Stomach (tissue), 9 donors: ENCODE results near the gene SLC25A34. TPM values are rescaled to one million over a fixed set of nuclear protein-coding genes. Genes with fewer than 3 reads are reported as not detected.

Experiments used
- DNase-seq, 2 donors: peaks; one replicate each; pipeline versions ENCODE4 v3.0.0 to v3.0.0-alpha.2; 2013 to 2019
- H3K27ac ChIP-seq, 5 donors: fragments of 200-600 bp in 4 of 5; sonication (generic) in 4 of 5; one replicate each; pipeline ENCODE4 v1.5.1; 2013 to 2019; ENCODE audit warnings: mild to moderate bottlenecking in 1 of 5, moderate library complexity in 1 of 5
- H3K27me3 ChIP-seq, 3 donors: fragments of 200-600 bp; sonication (generic); one replicate each; pipeline ENCODE4 v1.5.1; 2017 to 2019; ENCODE audit warnings: mixed run types in 1 of 3
- H3K36me3 ChIP-seq, 4 donors: fragments of 200-600 bp; sonication (generic); 1 replicate in 3 of 4; 2 replicates in 1 of 4; pipeline ENCODE4 v1.5.1; 2016 to 2019
- H3K4me1 ChIP-seq, 4 donors: fragments of 200-600 bp; sonication (generic); one replicate each; pipeline ENCODE4 v1.5.1; 2016 to 2019
- H3K4me3 ChIP-seq, 4 donors: fragments of 200-600 bp; sonication (generic) in 3 of 4; one replicate each; pipeline ENCODE4 v1.5.1; 2016 to 2019; ENCODE audit warnings: mild to moderate bottlenecking in 1 of 4
- H3K9me3 ChIP-seq, 4 donors: fragments of 200-600 bp; sonication (generic); one replicate each; pipeline ENCODE4 v1.5.1; 2016 to 2019
- EP300 ChIP-seq: sonication (generic); formaldehyde crosslinking; IDR thresholded peaks from one replicate; pipeline ENCODE4 v1.6.1; 2017; ENCODE audit warnings: antibody characterized with exemption
- POLR2A ChIP-seq, 4 donors: fragments of 450-650 bp; IDR thresholded peaks; one replicate each; pipeline ENCODE4 v1.6.1; 2016; ENCODE audit warnings: antibody characterized with exemption in 4 of 4, control low read depth in 2 of 4, mild to moderate bottlenecking in 1 of 4, moderate library complexity in 1 of 4
- POLR2AphosphoS5 ChIP-seq, 3 donors: sonication (generic); formaldehyde crosslinking; IDR thresholded peaks; one replicate each; pipeline ENCODE4 v1.6.1; 2016; ENCODE audit warnings: antibody characterized with exemption in 3 of 3
- WGBS, 5 donors: extraction: QIAGEN DNeasy Blood & Tissue Kit in 3 of 5; methylation state at CpG; one replicate each; pipeline versions ENCODE4 v1.1.5 to v1.1.7; 2013 to 2018; 5-methylcytosine and 5-hydroxymethylcytosine counted together
- intact Hi-C: fragments of 100-400 bp; cut with DNase I; formaldehyde crosslinking; loops from one replicate; pipeline ENCODE4 v1.15.1; 2023; ENCODE audit warnings: low total_unique reads
- polyA plus RNA-seq, 3 donors: library from polyadenylated mRNA; stranded (reverse); fragments of 200-250 nt; gene quantifications; one replicate each; pipeline ENCODE4 v1.2.3, GENCODE V29; 2013
- total RNA-seq, 5 donors: library from RNA; depleted of rRNA; stranded (reverse); fragments of >200 nt; gene quantifications; one replicate each; pipeline versions ENCODE4 v1.1.0 to v1.2.3, GENCODE V29; 2014 to 2016
- TF ChIP-seq, protein P1 (sequence below), 7 experiments: fragments of 450-650 bp in 4 of 7; fragments of 200-600 bp in 3 of 7; sonication (generic) in 3 of 7; IDR thresholded peaks; one replicate each; pipeline ENCODE4 v1.5.1; 2016 to 2019; ENCODE audit warnings: antibody characterized with exemption in 7 of 7, control low read depth in 2 of 7, mild to moderate bottlenecking in 1 of 7
- donor health status: healthy with polysubstance abuse.
- donor health status: Bipolar disorder and iron deficiency.
- donor health status: healthy.

Gene SLC25A34
- total and polyA plus RNA-seq, 8 donors: 0.75 to 16.9 (median 3.6) TPM; not detected in 1

DNA sequence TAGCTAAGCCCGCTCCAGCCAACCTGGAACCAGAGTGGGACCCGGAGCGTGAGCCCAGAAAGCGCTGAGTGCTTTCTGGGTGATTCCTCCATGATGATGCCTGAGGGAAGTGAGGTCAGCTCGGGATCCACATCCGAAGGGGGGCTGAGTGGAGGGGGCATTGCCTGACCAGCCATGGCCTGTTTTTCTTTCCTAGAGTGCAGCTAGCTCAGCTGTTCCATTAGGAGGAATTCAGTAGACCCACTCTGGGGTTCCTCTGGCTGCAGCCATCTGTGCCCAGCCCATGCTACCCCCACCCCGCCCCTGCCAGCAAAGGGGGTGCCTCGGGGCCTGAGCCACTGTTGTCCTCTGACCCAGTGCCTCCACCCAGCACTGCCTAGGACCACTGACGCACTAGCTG, 9.6 kb upstream of the SLC25A34 start:
- WGBS, 5 donors: 86 to 94% (median 90%) methylated on average over 8 to 9 of the region's 9 CpGs
- no peak for TF ChIP-seq POLR2AphosphoS5 (IDR thresholded peaks at IDR 0.05)
- TF ChIP-seq EP300: no peak
- TF ChIP-seq, protein P1, sequence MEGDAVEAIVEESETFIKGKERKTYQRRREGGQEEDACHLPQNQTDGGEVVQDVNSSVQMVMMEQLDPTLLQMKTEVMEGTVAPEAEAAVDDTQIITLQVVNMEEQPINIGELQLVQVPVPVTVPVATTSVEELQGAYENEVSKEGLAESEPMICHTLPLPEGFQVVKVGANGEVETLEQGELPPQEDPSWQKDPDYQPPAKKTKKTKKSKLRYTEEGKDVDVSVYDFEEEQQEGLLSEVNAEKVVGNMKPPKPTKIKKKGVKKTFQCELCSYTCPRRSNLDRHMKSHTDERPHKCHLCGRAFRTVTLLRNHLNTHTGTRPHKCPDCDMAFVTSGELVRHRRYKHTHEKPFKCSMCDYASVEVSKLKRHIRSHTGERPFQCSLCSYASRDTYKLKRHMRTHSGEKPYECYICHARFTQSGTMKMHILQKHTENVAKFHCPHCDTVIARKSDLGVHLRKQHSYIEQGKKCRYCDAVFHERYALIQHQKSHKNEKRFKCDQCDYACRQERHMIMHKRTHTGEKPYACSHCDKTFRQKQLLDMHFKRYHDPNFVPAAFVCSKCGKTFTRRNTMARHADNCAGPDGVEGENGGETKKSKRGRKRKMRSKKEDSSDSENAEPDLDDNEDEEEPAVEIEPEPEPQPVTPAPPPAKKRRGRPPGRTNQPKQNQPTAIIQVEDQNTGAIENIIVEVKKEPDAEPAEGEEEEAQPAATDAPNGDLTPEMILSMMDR (IDR thresholded peaks at IDR 0.05): no peak
- no peak for TF ChIP-seq POLR2A (IDR thresholded peaks at IDR 0.05)
- H3K9me3 ChIP-seq: no peaks in the 10 kb centered on the region
- intact Hi-C loops: no loop called here
- no peak overlapping the region for H3K27ac ChIP-seq
- no peak for DNase-seq
- H3K4me1 ChIP-seq: peaks cover 0 to 7% (median 0%) of the 10 kb centered on the region in 4 donors
- H3K4me3 ChIP-seq: no peak overlapping the region
- no peaks in the 10 kb centered on the region for H3K27me3 ChIP-seq
- peaks cover 72 to 100% (median 98%) of the 10 kb centered on the region in 4 donors for H3K36me3 ChIP-seq

DNA sequence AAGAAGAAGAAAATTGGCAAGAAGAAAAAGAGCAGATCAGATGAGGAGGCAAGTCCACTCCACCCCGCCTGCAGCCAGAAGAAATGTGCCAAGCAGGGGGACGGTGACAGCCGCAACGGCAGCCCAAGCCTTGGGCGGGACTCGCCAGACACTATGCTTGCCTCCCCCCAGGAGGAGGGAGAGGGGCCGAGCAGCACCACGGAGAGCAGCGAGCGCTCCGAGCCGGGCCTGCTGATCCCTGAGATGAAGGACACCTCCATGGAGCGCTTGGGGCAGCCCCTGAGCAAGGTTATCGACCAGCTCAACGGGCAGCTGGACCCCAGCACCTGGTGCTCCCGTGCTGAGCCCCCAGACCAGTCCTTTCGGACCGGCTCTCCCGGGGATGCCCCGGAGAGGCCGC, 9.0 kb upstream of the SLC25A34 start:
- H3K27ac ChIP-seq: no peak overlapping the region
- H3K9me3 ChIP-seq: no peaks in the 10 kb centered on the region
- H3K4me3 ChIP-seq: no peak overlapping the region
- H3K4me1 ChIP-seq: peaks cover 0 to 7% (median 0%) of the 10 kb centered on the region in 4 donors
- 76 to 95% (median 87%) methylated on average over 6 to 21 of the region's 21 CpGs for WGBS, 5 donors
- no peak for DNase-seq
- peaks cover 78 to 100% (median 98%) of the 10 kb centered on the region in 4 donors for H3K36me3 ChIP-seq
- intact Hi-C loops: no loop called here
- no peaks in the 10 kb centered on the region for H3K27me3 ChIP-seq
- TF ChIP-seq POLR2AphosphoS5 (IDR thresholded peaks at IDR 0.05) (no peak), EP300 (no peak), POLR2A (IDR thresholded peaks at IDR 0.05) (no peak)
- TF ChIP-seq, protein P1 (IDR thresholded peaks at IDR 0.05): no peak

DNA sequence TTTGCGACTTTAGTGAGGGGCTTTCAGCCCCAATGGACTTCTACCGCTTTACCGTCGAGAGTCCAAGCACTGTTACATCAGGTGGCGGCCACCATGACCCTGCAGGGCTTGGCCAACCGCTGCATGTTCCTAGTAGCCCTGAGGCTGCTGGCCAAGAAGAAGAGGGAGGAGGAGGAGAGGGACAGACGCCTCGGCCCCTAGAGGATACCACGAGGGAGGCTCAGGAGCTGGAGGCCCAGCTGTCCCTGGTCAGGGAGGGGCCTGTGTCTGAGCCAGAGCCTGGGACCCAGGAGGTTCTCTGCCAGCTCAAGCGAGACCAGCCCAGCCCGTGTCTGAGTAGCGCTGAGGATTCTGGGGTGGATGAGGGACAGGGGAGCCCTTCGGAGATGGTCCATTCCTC, 8.6 kb upstream of the SLC25A34 start:
- intact Hi-C loops: no loop called here
- H3K36me3 ChIP-seq: peaks cover 81 to 100% (median 98%) of the 10 kb centered on the region in 4 donors

DNA sequence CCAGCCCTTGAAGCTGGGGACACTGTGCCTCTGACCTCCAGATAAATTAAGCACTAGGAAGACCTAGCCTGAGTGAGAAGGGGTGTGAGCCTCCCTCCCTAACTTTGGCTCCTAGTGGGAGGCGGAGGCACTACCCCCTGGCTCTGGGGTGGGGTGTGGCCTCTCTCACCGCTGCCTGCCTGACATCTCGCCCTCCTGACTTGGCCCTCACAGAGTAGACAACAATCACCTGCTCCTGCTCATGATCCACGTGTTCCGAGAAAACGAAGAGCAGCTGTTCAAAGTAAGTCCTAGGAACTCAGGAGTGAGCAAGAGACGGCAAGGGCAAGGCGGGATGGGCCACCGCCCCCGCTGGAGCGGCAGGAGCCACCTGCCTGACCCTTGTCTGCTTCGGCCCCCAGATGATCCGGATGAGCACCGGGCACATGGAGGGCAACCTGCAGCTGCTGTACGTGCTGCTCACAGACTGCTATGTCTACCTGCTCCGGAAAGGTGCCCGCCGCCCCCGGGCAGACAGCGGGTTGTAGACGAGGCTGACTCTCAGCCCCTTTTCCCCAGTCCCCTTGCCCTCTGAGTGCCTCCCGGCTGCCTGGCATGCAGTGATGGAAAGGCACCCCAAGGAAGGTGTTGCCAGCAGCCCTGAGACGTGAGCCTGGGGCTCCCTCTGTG, 8.1 kb upstream of the SLC25A34 start:
- intact Hi-C loops: no loop called here
- Histone ChIP-seq H3K9me3 (no peaks in the 10 kb centered on the region), H3K4me1 (peaks cover 0 to under 1% (median 0%) of the 10 kb centered on the region in 4 donors), H3K36me3 (peaks cover 81 to 100% (median 98%) of the 10 kb centered on the region in 4 donors), H3K4me3 (no peak overlapping the region), H3K27me3 (no peaks in the 10 kb centered on the region), H3K27ac (no peak overlapping the region)
- TF ChIP-seq EP300: no peak
- TF ChIP-seq POLR2AphosphoS5 (IDR thresholded peaks at IDR 0.05): no peak
- TF ChIP-seq POLR2A (IDR thresholded peaks at IDR 0.05): no peak
- TF ChIP-seq, protein P1 (IDR thresholded peaks at IDR 0.05): no peak
- WGBS, 5 donors: 90 to 93% (median 92%) methylated on average over 17 to 23 of the region's 23 CpGs
- no peak for DNase-seq

More for the DNA sequence above, 8.6 kb upstream of the SLC25A34 start:
- no peaks in the 10 kb centered on the region for H3K9me3 ChIP-seq
- peaks cover 0 to 6% (median 0%) of the 10 kb centered on the region in 4 donors for H3K4me1 ChIP-seq
- no peaks in the 10 kb centered on the region for H3K27me3 ChIP-seq
- no peak for TF ChIP-seq EP300
- no peak for TF ChIP-seq POLR2AphosphoS5 (IDR thresholded peaks at IDR 0.05)
- TF ChIP-seq, protein P1 (IDR thresholded peaks at IDR 0.05): no peak
- TF ChIP-seq POLR2A (IDR thresholded peaks at IDR 0.05): no peak
- no peak for DNase-seq
- WGBS, 5 donors: 81 to 90% (median 88%) methylated on average over 7 to 13 of the region's 13 CpGs
- H3K27ac ChIP-seq: no peak overlapping the region
- H3K4me3 ChIP-seq: no peak overlapping the region
